ENCODE results near the gene SBF1.
"Not testable (repeated sequence)": the region's sequence is repeated elsewhere in the genome, so short reads cannot be mapped to it uniquely, and the experiment has no call there.

The SBF1 gene

DNA sequence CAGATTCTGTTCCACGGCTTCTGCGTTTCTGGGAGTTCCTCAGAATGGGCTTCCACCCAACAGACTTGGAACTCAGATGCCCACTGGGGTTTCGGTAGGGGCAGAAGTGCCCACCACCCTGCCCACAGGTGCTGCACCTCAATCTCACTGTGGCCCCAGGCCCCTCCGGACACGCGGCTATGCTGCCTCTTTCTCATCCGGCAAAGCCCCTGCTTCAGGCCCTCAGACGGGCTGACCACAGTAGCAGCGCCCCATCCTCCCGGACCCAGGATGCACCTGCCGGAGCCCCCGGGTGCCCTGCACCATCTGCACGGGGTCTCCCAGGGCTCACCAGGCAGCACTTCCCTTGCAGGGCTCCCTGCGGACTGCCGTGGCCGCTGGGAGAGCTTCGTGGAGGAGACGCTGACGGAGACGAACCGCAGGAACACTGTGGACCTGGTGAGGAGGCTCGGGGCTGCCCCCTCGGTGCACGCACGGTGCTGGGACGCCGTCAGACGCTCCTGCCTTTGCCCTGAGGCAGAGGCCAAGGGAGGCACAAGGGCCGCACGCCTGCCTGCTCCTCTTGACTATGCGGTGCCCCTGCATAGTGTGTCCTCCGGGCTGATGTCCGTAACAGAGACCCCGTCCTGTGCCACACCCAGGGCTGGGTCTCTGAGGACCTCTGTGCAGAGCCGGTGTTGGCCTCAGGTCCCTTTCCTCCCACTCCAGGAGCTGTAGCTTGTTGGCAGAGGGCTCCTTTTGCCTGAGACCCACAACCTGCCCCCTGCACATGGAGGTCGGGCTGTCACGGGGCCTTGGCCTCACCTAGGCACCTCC lies 38.6 kb downstream of the SBF1 start:
- Histone ChIP-seq H3K4me3 (no peak overlapping the region), H3K27ac (no peak overlapping the region)

DNA sequence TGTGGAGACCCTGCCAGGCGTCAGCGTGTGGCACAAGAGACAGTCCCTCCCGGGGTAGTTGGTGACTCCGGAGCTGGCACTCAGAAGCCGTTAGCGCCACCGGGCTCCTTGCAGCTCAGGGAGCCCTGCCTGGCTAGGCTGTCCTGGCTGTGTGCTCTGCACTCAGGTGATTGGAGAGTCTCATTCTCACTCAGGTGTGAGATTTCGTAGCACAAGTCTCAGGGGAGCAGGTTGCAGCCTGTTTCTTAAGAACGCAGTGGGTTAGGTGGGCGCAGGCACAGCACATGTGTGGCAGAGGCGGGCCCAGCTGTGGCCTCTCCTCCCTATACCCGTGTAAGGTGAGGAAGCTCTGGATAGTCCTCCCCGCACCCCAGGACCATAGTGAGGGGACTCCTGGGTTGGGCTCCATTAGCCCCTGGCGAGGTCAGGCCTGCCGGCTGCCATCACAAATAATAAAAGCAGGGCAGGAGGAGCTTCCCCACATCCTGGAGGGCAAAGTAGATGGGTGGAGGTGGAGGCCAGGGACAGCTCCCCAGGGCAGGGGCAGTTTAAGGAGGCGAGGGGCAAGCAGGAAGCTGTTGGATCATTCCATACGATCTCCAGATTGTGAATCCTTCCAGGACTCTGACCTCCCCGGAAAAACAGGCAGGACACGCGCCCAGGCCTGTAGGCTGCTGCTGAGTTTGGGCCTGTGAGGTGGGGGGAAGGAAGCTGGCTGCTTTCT lies 39.4 kb downstream of the SBF1 start:
- peak overlapping the region in 1 of 21 experiments; percentile 32 for H3K27ac ChIP-seq
- no peak overlapping the region for H3K4me3 ChIP-seq

DNA sequence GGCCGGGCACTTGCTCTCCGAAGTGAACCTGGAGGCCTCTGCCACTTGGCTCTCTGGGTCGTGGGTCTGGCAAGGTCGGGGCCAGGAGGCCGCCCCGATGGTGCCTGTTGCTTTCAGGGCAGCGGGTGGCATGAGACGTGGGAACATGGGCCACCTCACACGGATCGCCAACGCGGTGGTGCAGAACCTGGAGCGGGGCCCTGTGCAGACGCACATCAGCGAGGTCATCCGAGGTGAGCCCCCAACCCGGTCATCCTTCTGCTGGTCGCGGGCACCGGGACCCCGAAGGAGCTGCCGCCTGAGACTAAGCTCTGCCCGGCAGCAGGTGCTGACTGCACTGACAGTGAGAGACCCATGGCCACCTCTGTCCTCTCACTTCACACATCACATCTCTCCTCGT lies 40.0 kb downstream of the SBF1 start:
- H3K4me3 ChIP-seq, result no peak overlapping the region
- H3K27ac ChIP-seq, result no peak overlapping the region

DNA sequence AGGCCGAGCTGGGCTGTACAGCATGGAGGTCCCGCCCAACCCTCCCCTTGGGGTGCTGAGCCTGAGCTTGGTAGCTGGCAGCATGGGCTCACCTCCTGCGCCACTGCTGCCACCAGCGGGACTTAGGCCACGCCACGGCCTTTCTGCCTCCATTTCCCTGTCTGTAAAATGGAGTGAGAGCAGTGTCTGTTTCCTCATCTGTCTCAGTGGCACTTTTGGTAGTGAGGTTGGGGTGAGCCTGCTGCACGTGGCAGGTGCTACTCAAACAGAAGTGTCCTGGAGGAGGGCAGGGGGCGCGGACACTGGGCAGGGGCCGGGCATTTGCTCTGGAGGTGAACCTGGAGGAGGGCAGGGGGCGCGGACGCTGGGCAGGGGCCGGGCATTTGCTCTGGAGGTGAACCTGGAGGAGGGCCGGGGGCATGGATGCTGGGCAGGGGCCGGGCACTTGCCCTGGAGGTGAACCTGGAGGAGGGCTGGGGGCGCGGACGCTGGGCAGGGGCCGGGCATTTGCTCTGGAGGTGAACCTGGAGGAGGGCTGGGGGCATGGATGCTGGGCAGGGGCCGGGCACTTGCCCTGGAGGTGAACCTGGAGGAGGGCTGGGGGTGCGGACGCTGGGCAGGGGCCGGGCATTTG lies 41.8 kb downstream of the SBF1 start:
- H3K27ac ChIP-seq, H3K4me3 ChIP-seq: not testable (repeated sequence)

DNA sequence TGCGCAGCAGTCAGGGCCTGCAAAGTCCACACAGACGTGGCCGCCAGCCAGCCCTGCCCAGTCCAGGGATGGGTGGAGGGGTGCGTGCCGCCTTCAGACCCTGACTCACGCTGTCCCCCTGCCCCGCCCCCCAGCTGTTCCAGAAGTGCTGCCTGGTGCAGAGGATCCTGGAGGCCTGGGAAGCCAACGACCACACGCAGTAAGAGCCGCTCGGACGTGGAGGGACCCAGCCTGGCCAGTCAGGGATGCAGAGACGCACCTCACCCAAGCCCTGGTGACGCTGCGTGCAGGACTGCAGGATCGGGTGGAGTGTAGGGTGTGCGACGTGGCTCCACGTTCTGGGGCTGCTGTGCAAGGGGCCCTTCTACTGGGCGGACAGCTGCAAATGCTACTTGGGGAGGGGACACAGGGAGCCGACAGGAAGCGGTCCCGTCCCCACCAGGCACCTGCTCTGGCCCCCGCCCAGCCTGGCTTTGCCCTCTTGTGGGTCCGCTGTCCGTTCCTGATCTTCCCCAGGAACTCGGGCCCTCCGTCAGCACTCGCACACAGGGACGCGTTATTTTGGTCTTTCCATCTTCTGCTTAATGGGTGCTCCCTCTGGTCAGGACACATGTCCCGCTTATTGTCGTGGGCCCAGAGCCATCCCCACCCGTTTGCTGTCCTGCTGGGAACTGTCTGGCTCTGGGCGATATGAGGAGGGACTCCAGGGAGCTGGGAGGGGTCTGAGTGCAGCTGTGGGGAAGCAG lies 42.5 kb downstream of the SBF1 start:
- no peak overlapping the region for H3K4me3 ChIP-seq
- no peak overlapping the region for H3K27ac ChIP-seq

DNA sequence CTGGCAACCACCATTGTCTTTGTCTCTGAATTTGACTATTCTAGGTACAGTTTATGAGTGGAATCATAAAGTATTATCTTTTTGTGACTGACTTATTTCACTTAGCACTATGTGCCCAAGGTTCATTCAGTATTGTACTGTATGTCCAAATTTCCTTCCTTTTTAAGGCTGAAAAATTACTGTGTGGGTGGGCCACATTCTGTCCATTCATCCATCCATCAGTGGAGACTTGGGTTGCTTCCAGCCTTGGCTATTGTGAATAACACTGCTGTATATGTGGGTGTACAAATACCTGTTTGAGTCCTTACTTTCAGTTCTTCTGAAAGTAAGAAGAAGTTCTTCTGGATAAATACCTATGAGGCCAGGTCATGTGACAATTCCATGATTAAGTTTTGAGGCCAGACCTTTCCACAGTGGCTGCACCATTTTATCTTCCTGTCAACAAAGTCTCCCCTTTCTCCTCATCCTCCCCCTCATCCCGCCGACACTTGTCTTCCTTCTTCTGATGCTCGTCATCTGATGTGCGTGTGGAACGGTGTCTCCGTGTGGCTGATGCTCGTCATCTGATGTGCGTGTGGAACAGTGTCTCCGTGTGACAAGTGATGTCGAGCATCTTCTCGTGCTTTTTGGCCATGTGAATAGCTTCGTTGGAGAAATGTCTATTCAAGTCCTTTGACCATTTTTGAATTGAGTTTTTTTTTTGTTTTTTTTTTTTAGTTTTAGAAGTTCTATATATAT lies 49.5 kb downstream of the SBF1 start:
- H3K27ac ChIP-seq, result no peak overlapping the region

DNA sequence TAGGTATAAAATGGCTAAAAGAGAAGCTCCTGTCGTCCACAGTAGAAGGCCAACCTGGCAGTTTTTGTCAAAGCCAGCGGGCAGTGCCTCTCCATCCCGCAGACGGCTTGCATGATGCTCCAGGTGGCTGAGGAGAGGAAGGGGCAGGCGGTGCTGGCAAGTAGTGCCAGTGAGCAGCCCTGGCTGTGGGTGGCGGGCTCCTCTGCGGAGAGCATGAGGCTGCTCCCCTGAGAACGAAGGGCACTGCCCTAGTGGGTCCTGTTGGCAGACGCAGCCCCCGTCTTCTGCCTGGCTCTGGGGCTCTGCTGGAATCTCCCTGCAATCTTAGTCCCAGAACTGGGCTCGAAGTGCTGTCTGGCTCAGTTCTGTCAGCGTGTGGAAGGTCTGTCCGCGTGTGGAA lies 50.9 kb downstream of the SBF1 start:
- no peak overlapping the region for H3K27ac ChIP-seq
- no peak overlapping the region for H3K4me3 ChIP-seq

More for the DNA sequence above, 49.5 kb downstream of the SBF1 start:
- H3K4me3 ChIP-seq, result no peak overlapping the region

DNA sequence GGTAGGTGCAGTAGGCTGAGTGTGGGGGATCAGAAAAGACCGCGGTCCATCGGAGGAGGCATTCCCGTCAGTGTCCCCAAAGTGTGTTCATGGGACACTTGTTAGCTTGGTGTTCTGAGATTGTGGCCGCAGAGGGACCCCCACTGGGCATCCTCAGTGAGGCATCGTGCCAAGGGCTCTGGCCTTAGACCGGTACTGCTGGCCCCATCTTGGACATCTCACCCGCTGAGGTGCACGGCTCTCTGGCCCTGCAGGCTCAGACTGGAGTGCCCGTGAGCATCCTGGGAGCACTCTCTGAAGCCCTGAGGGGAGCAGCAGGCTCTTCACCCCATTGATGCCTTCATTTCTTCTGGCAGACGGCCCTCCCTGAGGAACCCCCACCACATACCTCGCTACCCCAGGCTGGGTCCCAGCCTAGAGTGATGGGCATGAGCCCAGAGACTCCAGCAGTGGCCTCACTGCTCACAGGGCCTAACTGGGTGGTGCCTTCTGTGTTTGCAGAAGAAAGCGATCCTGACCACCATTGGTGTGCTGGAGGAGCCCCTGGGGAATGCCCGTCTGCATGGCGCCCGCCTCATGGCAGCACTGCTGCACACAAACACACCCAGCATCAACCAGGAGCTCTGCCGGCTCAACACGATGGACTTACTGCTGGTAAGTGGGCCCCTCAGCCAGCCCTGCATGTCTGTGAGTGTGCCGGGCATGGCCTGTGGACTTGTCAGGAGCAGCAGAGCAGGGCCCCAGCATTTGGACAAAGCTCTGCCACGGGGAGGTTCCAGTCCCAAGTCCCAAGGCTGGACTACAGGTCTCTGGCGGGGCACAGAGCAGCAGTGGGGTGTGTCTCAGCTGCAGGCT lies 51.6 kb downstream of the SBF1 start:
- H3K27ac ChIP-seq, result no peak overlapping the region
- H3K4me3 ChIP-seq, result no peak overlapping the region

DNA sequence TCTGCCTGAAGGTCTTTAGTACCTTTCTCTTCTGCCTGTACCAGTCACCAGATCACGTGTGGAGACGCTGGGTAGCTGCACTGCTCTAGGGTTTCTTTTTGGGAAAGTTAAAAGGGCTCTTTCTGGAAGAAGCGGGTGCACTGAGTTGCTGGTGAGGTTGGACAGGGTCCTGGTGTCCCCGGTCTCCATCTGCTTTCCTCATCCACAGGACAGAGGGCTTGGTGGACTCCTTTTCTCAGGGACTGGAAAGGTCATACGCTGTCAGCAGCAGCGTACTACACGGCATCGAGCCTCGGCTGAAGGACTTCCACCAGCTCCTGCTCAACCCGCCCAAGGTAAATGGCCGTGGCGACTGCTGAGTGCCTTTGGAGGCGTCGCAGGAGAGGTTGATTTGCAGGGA lies 52.8 kb downstream of the SBF1 start:
- no peak overlapping the region for H3K4me3 ChIP-seq
- no peak overlapping the region for H3K27ac ChIP-seq

DNA sequence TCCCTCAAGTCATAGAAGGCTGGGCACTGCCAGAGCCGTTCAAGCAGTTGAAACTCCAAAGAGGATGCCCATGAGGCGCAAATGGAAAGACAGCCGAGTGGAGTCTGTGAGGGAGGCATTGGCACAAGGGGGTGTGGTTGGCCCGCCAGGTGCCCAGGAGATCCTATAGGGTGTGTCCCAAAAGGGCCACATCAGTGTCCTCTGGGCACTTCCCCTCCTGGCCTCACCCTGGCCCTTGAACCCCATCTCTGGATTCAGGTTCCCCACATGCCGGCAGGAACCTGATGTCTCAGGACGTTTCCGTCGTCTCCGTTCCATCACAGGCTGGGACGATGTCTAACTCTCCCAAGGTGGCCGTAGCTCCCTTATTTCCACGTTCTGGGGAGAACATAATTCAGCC lies 54.3 kb downstream of the SBF1 start:
- H3K4me3 ChIP-seq, result no peak overlapping the region
- no peak overlapping the region for H3K27ac ChIP-seq

DNA sequence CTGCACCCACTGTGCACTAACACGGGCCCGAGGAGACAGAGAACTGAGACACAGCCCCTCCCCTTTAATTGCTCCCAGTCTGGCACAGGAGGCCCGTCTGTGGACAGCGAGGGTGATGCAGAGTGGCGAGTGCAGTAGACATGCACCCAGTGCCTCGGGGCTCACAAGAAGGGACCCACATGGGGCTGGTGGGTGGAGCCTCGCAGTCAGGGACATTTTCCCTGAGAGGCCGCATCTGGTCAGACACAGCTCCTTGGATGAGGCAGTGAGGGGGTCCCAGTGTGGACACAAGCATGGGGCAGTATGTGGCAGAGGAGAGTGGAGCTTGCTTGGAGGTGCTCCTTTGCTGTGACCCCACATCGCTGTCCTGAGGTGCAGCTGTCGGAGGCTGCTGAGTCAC lies 54.8 kb downstream of the SBF1 start:
- Histone ChIP-seq H3K4me3 (no peak overlapping the region), H3K27ac (no peak overlapping the region)

DNA sequence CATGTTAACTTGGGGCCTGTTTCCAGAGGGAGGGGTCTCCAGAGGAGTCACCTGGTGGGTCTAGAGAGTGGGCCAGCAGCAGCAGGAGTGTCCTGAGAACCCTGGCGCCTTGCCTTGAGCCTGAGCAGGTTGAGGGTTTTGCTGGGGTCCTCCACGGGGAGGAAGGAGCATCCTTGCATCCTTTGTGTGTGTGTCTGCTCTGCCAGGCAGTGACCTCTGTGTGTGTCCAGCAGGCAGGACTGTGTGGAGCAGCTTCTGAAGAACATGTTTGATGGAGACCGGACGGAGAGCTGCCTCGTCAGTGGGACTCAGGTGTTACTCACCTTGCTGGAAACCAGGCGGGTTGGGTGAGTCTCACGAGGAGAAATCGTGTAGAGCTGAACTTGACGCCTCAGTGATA lies 55.7 kb downstream of the SBF1 start:
- H3K27ac ChIP-seq, result no peak overlapping the region

DNA sequence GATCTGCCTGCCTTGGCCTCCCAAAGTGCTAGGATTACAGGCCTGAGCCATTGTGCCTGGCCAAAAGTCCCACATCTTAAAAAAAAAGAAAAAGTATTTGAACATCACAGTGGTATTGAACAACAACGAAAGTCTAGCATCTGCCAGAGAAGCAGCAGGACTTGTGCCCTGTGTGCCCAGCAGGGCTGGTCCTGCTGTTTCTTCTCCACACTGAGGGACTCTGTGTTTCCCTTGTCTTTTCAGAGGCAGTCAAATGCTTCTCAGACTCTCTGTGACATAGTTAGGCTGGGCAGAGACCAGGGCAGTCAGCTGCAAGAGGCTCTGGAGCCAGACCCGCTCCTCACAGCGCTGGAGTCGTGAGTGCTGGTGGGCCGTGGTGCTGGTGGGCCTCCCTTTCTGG lies 56.2 kb downstream of the SBF1 start:
- Histone ChIP-seq H3K27ac (no peak overlapping the region), H3K4me3 (no peak overlapping the region)

More for the DNA sequence above, 55.7 kb downstream of the SBF1 start:
- no peak overlapping the region for H3K4me3 ChIP-seq

DNA sequence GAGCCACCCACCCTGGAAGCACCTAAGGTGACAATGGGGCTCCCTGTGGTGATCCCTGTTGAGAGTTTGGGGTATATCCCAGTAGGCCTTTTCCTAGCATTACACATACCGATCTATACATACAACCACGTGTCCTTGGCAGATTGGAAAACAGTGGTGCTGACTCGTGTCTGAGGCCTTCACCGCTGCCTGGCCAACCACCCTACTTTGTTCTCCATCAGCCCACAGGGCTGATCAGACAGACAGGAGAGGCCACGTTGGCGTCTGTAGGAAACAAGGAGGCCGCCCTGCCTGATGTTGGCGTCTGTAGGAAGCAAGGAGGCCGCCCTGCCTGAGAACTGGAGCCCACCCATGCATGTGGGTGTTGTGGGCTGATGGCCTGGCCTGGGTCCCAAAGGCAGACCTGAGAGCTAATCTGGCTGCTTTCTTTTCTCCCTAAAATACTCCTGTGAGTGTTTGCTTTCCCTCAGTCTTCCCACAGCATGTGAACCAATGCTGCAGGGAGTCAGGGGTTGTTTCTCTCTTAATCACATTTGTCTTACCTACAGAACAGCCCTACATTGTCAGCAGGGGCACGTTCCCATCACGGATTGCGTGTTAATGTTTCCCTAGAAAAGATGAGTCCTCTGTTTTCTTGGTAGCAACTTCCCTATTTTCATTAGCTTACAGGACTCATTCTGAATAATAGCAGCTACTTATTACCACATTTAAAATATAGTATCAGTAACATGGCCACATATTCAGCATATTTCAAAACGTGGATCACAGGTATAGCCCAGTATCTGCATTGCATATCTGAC lies 57.2 kb downstream of the SBF1 start:
- Histone ChIP-seq H3K4me3 (no peak overlapping the region), H3K27ac (peak overlapping the region in 1 of 21 experiments; percentile 9)

DNA sequence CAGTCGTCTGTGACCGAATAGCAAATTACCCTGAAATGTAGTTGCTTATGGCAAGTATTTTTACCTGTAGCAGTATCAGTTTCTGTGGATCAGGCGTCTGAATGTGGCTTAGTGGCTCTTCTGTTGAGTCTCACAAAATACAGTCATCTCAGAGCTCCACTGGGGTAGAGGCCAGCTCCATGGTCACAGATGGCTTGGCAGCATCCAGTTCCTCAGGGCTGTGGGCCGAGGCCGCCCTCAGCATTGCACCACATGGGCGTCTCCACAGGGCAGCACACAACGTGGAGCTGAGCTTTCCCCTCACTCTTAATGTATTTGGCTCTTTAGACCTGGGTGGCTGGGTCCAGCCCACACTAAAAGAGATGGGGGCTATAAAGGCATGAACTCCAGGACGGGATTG lies 57.8 kb downstream of the SBF1 start:
- peak overlapping the region in 1 of 21 experiments; percentile 9 for H3K27ac ChIP-seq

DNA sequence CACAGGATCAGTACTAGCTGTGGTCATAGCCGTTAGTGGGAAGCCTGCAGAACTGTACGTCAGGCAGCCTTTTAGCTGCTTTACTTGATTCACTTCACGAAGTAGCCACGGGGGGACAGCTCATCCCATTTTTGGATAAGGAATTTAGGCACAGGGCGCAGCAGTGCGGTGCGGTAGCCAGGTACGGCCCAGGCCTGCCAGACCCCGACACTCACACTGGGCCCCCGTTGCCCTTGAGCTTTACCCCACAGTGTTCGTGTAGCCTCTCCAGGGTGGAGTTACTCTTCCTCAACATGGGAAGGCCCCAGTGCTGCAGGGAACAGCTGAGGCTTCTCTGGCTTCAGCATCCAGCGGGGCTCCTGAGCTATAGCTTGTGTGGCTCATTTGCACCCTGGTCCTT lies 59.4 kb downstream of the SBF1 start:
- Histone ChIP-seq H3K27ac (no peak overlapping the region), H3K4me3 (no peak overlapping the region)

More for the DNA sequence above, 57.8 kb downstream of the SBF1 start:
- H3K4me3 ChIP-seq, result no peak overlapping the region

DNA sequence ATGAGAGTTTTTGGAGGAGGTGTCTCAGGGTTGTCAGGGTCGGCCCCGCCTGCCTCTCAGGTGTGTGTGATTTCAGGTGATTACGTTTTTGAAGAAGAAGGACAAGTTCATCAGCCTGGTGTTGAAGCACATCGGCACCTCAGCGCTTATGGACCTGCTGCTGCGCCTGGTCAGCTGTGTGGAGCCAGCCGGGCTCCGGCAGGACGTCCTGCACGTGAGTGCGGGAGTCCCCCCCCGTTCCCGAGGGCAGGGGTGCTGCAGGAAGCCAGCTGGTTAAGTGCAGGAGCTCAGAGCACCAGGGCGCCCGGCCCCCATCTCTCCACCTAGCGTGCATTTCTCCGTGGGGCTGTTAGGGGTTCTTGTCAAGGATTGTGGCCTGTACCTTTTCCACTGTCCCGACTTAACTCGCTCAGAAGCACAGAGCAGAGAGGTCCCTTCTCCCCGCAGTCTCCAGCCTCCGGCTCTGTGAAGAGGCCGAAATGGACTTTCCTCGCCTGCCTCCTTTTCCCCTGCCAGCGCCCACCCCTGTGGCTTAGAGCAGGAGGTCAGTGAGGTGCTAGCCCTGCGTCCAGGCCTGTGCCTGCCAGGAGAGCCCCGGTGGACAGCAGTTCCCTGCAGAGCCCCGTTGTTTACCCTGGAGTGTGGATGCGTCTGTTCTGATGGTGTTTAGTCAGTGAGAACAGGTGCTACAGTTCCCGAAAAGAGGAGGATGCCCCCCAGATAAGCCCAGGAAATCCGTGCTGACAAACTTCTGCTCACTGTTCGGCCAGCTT lies 60.2 kb downstream of the SBF1 start:
- H3K27ac ChIP-seq, result no peak overlapping the region
- H3K4me3 ChIP-seq, result no peak overlapping the region
